GM06990 (cell line): ENCODE measurements around the gene CPXM2.

Experiments
- DNase-seq: peaks from one replicate; pipeline ENCODE4 v3.0.0-alpha.2; 2011; ENCODE audit not compliant: insufficient read length; ENCODE audit errors: extremely low read depth
- H3K27me3 ChIP-seq: replicated peaks from 2 replicates; pipeline ENCODE4 v1.6.0; 2011; ENCODE audit warnings: low read length; ENCODE audit not compliant: control insufficient read depth, insufficient read depth
- H3K36me3 ChIP-seq: 2 replicates; pipeline ENCODE4 v1.5.1; 2011; ENCODE audit warnings: low read length; ENCODE audit not compliant: control insufficient read depth, insufficient read depth
- H3K4me3 ChIP-seq: replicated peaks from 2 replicates; pipeline ENCODE4 v1.5.1; 2011; ENCODE audit warnings: low read depth, mild to moderate bottlenecking, control low read depth, low read length
- TF ChIP-seq, protein P1 (sequence below): IDR thresholded peaks from 2 replicates; pipeline ENCODE4 v1.5.1; 2011; ENCODE audit warnings: low read length, control low read depth, mild to moderate bottlenecking, inconsistent platforms; ENCODE audit not compliant: insufficient read depth, poor library complexity, severe bottlenecking

Gene CPXM2

GRCh38 chr10:123854498-123854897 lies 37.1 kb downstream of the CPXM2 start:
- no peak for DNase-seq
- Histone ChIP-seq H3K4me3 (no peak overlapping the region), H3K27me3 (no peaks in the 10 kb centered on the region; the same call in none of the 2 replicates), H3K36me3 (no peaks in the 10 kb centered on the region)
- TF ChIP-seq, protein P1, sequence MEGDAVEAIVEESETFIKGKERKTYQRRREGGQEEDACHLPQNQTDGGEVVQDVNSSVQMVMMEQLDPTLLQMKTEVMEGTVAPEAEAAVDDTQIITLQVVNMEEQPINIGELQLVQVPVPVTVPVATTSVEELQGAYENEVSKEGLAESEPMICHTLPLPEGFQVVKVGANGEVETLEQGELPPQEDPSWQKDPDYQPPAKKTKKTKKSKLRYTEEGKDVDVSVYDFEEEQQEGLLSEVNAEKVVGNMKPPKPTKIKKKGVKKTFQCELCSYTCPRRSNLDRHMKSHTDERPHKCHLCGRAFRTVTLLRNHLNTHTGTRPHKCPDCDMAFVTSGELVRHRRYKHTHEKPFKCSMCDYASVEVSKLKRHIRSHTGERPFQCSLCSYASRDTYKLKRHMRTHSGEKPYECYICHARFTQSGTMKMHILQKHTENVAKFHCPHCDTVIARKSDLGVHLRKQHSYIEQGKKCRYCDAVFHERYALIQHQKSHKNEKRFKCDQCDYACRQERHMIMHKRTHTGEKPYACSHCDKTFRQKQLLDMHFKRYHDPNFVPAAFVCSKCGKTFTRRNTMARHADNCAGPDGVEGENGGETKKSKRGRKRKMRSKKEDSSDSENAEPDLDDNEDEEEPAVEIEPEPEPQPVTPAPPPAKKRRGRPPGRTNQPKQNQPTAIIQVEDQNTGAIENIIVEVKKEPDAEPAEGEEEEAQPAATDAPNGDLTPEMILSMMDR, result no peak

DNA sequence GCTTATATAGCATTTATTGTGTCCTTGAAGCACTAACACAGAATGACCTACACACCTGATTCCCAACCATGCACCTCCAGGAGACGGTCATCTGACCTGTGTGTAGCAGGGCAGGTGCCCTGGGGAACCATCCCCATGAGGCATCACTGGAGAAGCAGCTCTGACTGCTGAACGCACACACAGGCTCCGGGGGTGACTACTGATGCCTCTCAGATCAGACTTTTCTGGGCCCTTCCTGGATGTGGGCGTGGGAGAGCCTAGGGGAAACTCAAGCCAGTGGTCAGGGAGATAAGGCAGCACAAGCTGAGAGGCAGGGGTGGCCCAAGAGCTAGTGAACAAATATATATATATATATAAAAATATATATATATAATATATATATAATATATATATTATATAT lies 37.6 kb downstream of the CPXM2 start:
- Histone ChIP-seq H3K27me3 (no peaks in the 10 kb centered on the region; the same call in none of the 2 replicates), H3K4me3 (no peak overlapping the region), H3K36me3 (no peaks in the 10 kb centered on the region)
- TF ChIP-seq, protein P1, result no peak
- DNase-seq, result no peak

- TF ChIP-seq, protein P1, result no peak
- no peaks in the 10 kb centered on the region; the same call in 1 of the 2 replicates for H3K27me3 ChIP-seq
- no peaks in the 10 kb centered on the region for H3K36me3 ChIP-seq
- no peak overlapping the region for H3K4me3 ChIP-seq
- no peak for DNase-seq
Measured at GRCh38 chr10:123852411-123852951, 39.1 kb downstream of the CPXM2 start.

DNA sequence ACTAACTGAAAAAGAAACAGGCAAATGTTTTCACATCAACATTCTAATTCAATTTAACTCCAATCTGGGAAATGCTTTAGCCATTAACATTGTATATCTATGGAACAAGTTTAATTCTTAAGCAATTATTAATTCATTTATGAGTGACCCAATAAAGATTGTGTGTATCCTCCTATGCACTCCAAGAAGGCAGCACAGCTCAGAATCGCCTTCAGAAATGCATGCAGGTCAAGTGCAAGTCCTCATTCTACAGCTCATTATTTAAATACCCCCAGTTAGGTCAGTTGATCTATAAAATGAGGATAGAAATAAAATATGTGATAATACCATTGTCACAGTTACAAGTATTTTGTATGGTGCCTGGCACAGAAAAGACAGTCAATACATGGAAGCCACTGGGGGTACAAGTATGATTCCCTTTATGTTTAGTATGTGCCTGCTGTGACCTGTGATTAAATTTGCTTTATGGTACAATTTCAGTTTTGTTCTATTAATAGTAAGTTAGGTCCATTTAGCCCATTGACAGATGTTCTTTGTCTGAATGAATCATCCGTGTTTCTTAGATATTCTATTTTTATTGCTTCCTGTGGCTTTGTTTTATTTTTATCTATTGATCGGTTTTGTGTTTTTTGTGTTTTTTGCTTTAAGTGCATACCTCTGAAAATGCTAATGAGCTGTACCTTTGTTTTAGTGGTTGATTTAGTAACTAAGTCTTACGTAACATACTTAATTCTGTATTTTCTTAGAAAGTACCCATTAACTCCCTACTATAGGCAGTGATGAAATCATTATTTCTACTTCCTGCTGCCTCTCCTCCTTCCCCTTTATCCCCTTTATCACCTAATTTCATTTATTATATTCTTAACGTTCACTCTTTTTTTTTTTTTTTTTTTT lies 42.8 kb downstream of the CPXM2 start:
- no peak overlapping the region for H3K4me3 ChIP-seq
- no peaks in the 10 kb centered on the region for H3K36me3 ChIP-seq
- TF ChIP-seq, protein P1, result no peak
- DNase-seq, result peak; percentile 61
- no peaks in the 10 kb centered on the region; the same call in 1 of the 2 replicates for H3K27me3 ChIP-seq

DNA sequence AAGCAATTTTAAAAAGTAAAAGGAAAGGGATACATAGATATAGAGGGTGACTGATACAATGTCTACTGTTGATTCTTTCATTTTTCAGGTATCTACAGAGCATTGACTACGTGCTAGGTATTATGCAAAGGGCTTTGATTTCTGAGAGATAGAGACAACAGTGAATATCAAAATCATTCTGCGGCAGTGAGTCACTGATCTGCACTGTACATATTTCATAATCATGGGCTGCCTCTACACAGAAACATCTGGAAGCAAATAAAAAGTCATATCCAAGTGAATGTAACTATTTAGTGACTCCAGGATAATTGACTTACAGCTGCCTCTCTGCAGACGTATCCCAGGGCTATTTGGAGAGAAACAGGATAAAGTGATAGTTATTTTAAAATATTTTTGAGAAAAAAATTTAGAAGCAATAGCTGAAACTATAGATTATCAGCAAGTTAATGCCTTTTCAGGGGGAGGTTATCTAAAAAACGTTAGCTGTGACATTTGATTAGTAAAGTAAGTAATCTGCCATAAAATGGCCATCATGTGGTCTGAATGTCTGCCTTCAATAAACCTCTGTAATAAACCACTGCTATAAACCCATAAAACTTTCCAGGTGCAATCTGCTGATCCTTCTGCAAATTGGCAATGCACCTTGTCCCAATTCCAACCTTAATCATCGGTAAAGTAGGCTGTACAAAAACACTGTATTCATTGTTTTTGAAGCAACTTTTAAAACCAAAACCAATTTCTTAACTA lies 43.7 kb downstream of the CPXM2 start:
- DNase-seq, result no peak
- TF ChIP-seq, protein P1, result no peak
- no peak overlapping the region for H3K4me3 ChIP-seq
- H3K27me3 ChIP-seq, result no peaks in the 10 kb centered on the region; the same call in 1 of the 2 replicates
- no peaks in the 10 kb centered on the region for H3K36me3 ChIP-seq
